Activated naive CD8-positive, alpha-beta T cell treated with anti-CD3 and anti-CD28 coated beads, Interleukin-2, amount 10 ng/mL, durations not matched to agents 7 days and 5 days (primary cell): ENCODE results near the gene WDR77. TPM values are rescaled to one million over a fixed set of nuclear protein-coding genes. Genes with fewer than 3 reads are reported as not detected.

Experiments used
- ATAC-seq: fragments of 150-1000 bp; cut with Tn5 transposase; one replicate; pipeline ENCODE4 v1.10.0; 2021; ENCODE audit warnings: low read depth, moderate library complexity
- POLR2A ChIA-PET: fragments of 350-600 bp; sonication (Branson Sonifier 250); formaldehyde crosslinking; loops from one replicate; lab custom pipeline; 2021; ENCODE audit warnings: antibody characterized with exemption; lab: Charles Lee
- DNase-seq: peaks from one replicate; pipeline ENCODE4 v3.0.0; 2021
- H3K27ac Mint-ChIP-seq: one replicate; pipeline ENCODE4 v1.8.0; 2022; ENCODE audit warnings: mild to moderate bottlenecking, mixed read lengths
- H3K27me3 Mint-ChIP-seq: one replicate; pipeline ENCODE4 v1.8.0; 2022; ENCODE audit warnings: mild to moderate bottlenecking, moderate library complexity, mixed read lengths
- H3K36me3 Mint-ChIP-seq: one replicate; pipeline ENCODE4 v1.8.0; 2021; ENCODE audit warnings: mild to moderate bottlenecking, mixed read lengths
- H3K4me1 Mint-ChIP-seq: one replicate; pipeline ENCODE4 v1.8.0; 2021; ENCODE audit warnings: mixed read lengths
- H3K4me3 Mint-ChIP-seq: one replicate; pipeline ENCODE4 v1.8.0; 2022; ENCODE audit warnings: mild to moderate bottlenecking, moderate library complexity, mixed read lengths
- H3K9me3 Mint-ChIP-seq: one replicate; pipeline ENCODE4 v1.8.0; 2021; ENCODE audit warnings: mixed read lengths
- total RNA-seq, 2 experiments: library from RNA; stranded (reverse); gene quantifications; one replicate each; pipeline ENCODE4 v1.2.3, GENCODE V29; 2021

WDR77 gene
- total RNA-seq, 2 experiments from 2014 or later = 35.7 to 35.9 TPM

GRCh38 chr1:111467865-111468716, 19.0 kb upstream of the WDR77 start:
- POLR2A ChIA-PET = no interaction called here
- Mint-ChIP-seq H3K27me3 (no peaks in the 10 kb centered on the region), H3K4me1 (peaks cover 16% of the 10 kb centered on the region), H3K4me3 (no peak overlapping the region), H3K36me3 (peaks cover 25% of the 10 kb centered on the region), H3K9me3 (peaks cover 1% of the 10 kb centered on the region), H3K27ac (no peak overlapping the region)
- ATAC-seq (no peak), DNase-seq (no peak)

- POLR2A ChIA-PET = interaction anchor here (0.9 kb wide), 1 partner anchor 41 kb away, joined by 3 read pairs; no protein-coding TSS in a partner anchor
- H3K4me3 Mint-ChIP-seq = no peak overlapping the region
- DNase-seq = no peak
- H3K27ac Mint-ChIP-seq = no peak overlapping the region
- H3K27me3 Mint-ChIP-seq = no peaks in the 10 kb centered on the region
- H3K36me3 Mint-ChIP-seq = peaks cover 32% of the 10 kb centered on the region
- peaks cover 9% of the 10 kb centered on the region for H3K4me1 Mint-ChIP-seq
- H3K9me3 Mint-ChIP-seq = no peaks in the 10 kb centered on the region
- ATAC-seq = no peak
These were observed 17.4 kb upstream of the WDR77 start for GRCh38 chr1:111466480-111466879.

- no peak overlapping the region for H3K27ac Mint-ChIP-seq
These were observed 16.7 kb upstream of the WDR77 start for GRCh38 chr1:111465754-111466153.

GRCh38 chr1:111463029-111463683, 14.1 kb upstream of the WDR77 start:
- Mint-ChIP-seq H3K4me3 (no peak overlapping the region), H3K36me3 (peaks cover 47% of the 10 kb centered on the region), H3K9me3 (no peaks in the 10 kb centered on the region), H3K27me3 (no peaks in the 10 kb centered on the region), H3K4me1 (peaks cover 13% of the 10 kb centered on the region), H3K27ac (no peak overlapping the region)
- ATAC-seq (no peak), DNase-seq (no peak)
- POLR2A ChIA-PET = interaction anchor here (0.9 to 1.1 kb wide), 2 partner anchors 9 to 14 kb away, joined by 3 to 4 read pairs; partner anchors contain the start of genes ATP5PB and WDR77

More at GRCh38 chr1:111465754-111466153, 16.7 kb upstream of the WDR77 start:
- POLR2A ChIA-PET = interaction anchor here (0.9 to 1.8 kb wide), 2 partner anchors 42 kb away, joined by 3 to 5 read pairs; no protein-coding TSS in a partner anchor
- no peak for ATAC-seq
- Mint-ChIP-seq H3K9me3 (no peaks in the 10 kb centered on the region), H3K36me3 (peaks cover 33% of the 10 kb centered on the region), H3K27me3 (no peaks in the 10 kb centered on the region), H3K4me1 (peaks cover 9% of the 10 kb centered on the region), H3K4me3 (no peak overlapping the region)
- no peak for DNase-seq

GRCh38 chr1:111462370-111463028, 13.4 kb upstream of the WDR77 start:
- peaks cover 53% of the 10 kb centered on the region for H3K36me3 Mint-ChIP-seq
- POLR2A ChIA-PET = interaction anchor here (0.9 to 1.1 kb wide), 2 partner anchors 9 to 14 kb away, joined by 3 to 4 read pairs; partner anchors contain the start of genes ATP5PB and WDR77
- no peak overlapping the region for H3K4me3 Mint-ChIP-seq
- H3K4me1 Mint-ChIP-seq = peaks cover 13% of the 10 kb centered on the region
- no peak overlapping the region for H3K27ac Mint-ChIP-seq
- ATAC-seq (no peak), DNase-seq (no peak)
- H3K27me3 Mint-ChIP-seq = no peaks in the 10 kb centered on the region
- no peaks in the 10 kb centered on the region for H3K9me3 Mint-ChIP-seq

GRCh38 chr1:111461765-111462164, 12.7 kb upstream of the WDR77 start:
- H3K4me1 Mint-ChIP-seq = peaks cover 16% of the 10 kb centered on the region
- ATAC-seq = no peak
- peaks cover 56% of the 10 kb centered on the region for H3K36me3 Mint-ChIP-seq
- DNase-seq = no peak
- H3K4me3 Mint-ChIP-seq = no peak overlapping the region
- H3K9me3 Mint-ChIP-seq = no peaks in the 10 kb centered on the region
- POLR2A ChIA-PET = interaction anchor here (0.6 to 1.3 kb wide), 2 partner anchors 9 to 330 kb away, joined by 3 read pairs; no protein-coding TSS in a partner anchor
- H3K27ac Mint-ChIP-seq = no peak overlapping the region
- H3K27me3 Mint-ChIP-seq = no peaks in the 10 kb centered on the region

- no peak for DNase-seq
- Mint-ChIP-seq H3K27me3 (no peaks in the 10 kb centered on the region), H3K4me3 (peak overlapping the region; percentile 81), H3K9me3 (no peaks in the 10 kb centered on the region), H3K27ac (peak overlapping the region; percentile 42), H3K4me1 (peaks cover 54% of the 10 kb centered on the region), H3K36me3 (peaks cover 62% of the 10 kb centered on the region)
- POLR2A ChIA-PET = no interaction called here
- no peak for ATAC-seq
These were observed 6.6 kb upstream of the WDR77 start for GRCh38 chr1:111455642-111456031.

GRCh38 chr1:111454859-111455641, 6.0 kb upstream of the WDR77 start:
- no peaks in the 10 kb centered on the region for H3K9me3 Mint-ChIP-seq
- H3K36me3 Mint-ChIP-seq = peaks cover 61% of the 10 kb centered on the region
- peaks cover 58% of the 10 kb centered on the region for H3K4me1 Mint-ChIP-seq
- POLR2A ChIA-PET = interaction anchor here (0.5 kb wide), 1 partner anchor 16 kb away, joined by 3 read pairs; no protein-coding TSS in a partner anchor
- ATAC-seq = peak; percentile 76
- no peak for DNase-seq
- peak overlapping the region; percentile 81 for H3K4me3 Mint-ChIP-seq
- H3K27ac Mint-ChIP-seq = peak overlapping the region; percentile 78
- H3K27me3 Mint-ChIP-seq = no peaks in the 10 kb centered on the region

- POLR2A ChIA-PET = interaction anchor here (0.7 kb wide), 1 partner anchor 23 kb away, joined by 6 read pairs; no protein-coding TSS in a partner anchor
- no peak for DNase-seq
- peaks cover 60% of the 10 kb centered on the region for H3K36me3 Mint-ChIP-seq
- H3K27ac Mint-ChIP-seq = peak overlapping the region; percentile 22
- peaks cover 59% of the 10 kb centered on the region for H3K4me1 Mint-ChIP-seq
- peak overlapping the region; percentile 5 for H3K4me3 Mint-ChIP-seq
- no peak for ATAC-seq
- H3K27me3 Mint-ChIP-seq = no peaks in the 10 kb centered on the region
- no peaks in the 10 kb centered on the region for H3K9me3 Mint-ChIP-seq
These were observed 4.7 kb upstream of the WDR77 start for GRCh38 chr1:111453706-111454105.

- Mint-ChIP-seq H3K4me3 (peak overlapping the region; percentile 16), H3K36me3 (peaks cover 49% of the 10 kb centered on the region), H3K9me3 (no peaks in the 10 kb centered on the region), H3K27ac (no peak overlapping the region), H3K4me1 (peaks cover 61% of the 10 kb centered on the region), H3K27me3 (no peaks in the 10 kb centered on the region)
- ATAC-seq = no peak
- POLR2A ChIA-PET = interaction anchor here (0.6 kb wide), 1 partner anchor 254 kb away, joined by 3 read pairs; no protein-coding TSS in a partner anchor
- no peak for DNase-seq
These were observed 3.5 kb upstream of the WDR77 start for GRCh38 chr1:111452581-111452980.

GRCh38 chr1:111450185-111450584, 1.1 kb upstream of the WDR77 start:
- DNase-seq (no peak), ATAC-seq (no peak)
- POLR2A ChIA-PET = interaction anchor here (1.4 to 5.8 kb wide), 3 partner anchors 24 to 58 kb away, joined by 3 to 80 read pairs (median 19); partner anchors contain the start of gene C1orf162
- Mint-ChIP-seq H3K27ac (peak overlapping the region; percentile 94), H3K4me3 (peak overlapping the region; percentile 99), H3K4me1 (peaks cover 65% of the 10 kb centered on the region), H3K9me3 (no peaks in the 10 kb centered on the region), H3K27me3 (no peaks in the 10 kb centered on the region), H3K36me3 (peaks cover 42% of the 10 kb centered on the region)

GRCh38 chr1:111449703-111450017, 604 bp upstream of the WDR77 start:
- Mint-ChIP-seq H3K27ac (peak overlapping the region; percentile 94), H3K27me3 (no peaks in the 10 kb centered on the region), H3K4me1 (peaks cover 62% of the 10 kb centered on the region), H3K9me3 (no peaks in the 10 kb centered on the region), H3K4me3 (peak overlapping the region; percentile 99), H3K36me3 (peaks cover 38% of the 10 kb centered on the region)
- no peak for DNase-seq
- ATAC-seq = no peak
- POLR2A ChIA-PET = interaction anchor here (1.4 to 5.8 kb wide), 5 partner anchors 25 to 305 kb away, joined by 3 to 80 read pairs (median 14); partner anchors contain the start of genes C1orf162 and DENND2D
